OCI-LY1 (cell line): ENCODE data around the gene SOX9.

Experiments
- H2AFZ ChIP-seq: fragments of 200-600 bp; sonication (generic), shearing (Covaris generic); 2 replicates; pipeline ENCODE4 v1.6.0; 2014; ENCODE audit warnings: antibody characterized with exemption, mild to moderate bottlenecking, low read length
- H3F3A ChIP-seq: fragments of 200-600 bp; sonication (generic), shearing (Covaris generic); 2 replicates; pipeline ENCODE4 v1.6.0; 2014; ENCODE audit warnings: mild to moderate bottlenecking, antibody characterized with exemption, low read length, moderate library complexity; ENCODE audit not compliant: insufficient read depth
- H3K27ac ChIP-seq: fragments of 200-600 bp; sonication (generic); 2 replicates; pipeline ENCODE4 v1.5.1; 2014; ENCODE audit warnings: low read length, mixed run types, mild to moderate bottlenecking, low read depth; ENCODE audit not compliant: poor library complexity, severe bottlenecking
- H3K27me3 ChIP-seq: fragments of 200-600 bp; sonication (generic); 2 replicates; pipeline ENCODE4 v1.6.0; 2014; ENCODE audit warnings: antibody characterized with exemption, mild to moderate bottlenecking, low read length, moderate library complexity; ENCODE audit not compliant: insufficient read depth
- H3K36me3 ChIP-seq: fragments of 200-600 bp; sonication (generic); 2 replicates; pipeline ENCODE4 v1.6.1; 2014; ENCODE audit warnings: mild to moderate bottlenecking, antibody characterized with exemption, low read length, moderate library complexity, mixed read lengths; ENCODE audit not compliant: insufficient read depth
- H3K4me1 ChIP-seq: fragments of 200-600 bp; sonication (generic); 2 replicates; pipeline ENCODE4 v1.5.1; 2014; ENCODE audit warnings: mild to moderate bottlenecking, low read length, moderate library complexity; ENCODE audit not compliant: insufficient read depth, severe bottlenecking
- H3K4me2 ChIP-seq: fragments of 200-600 bp; sonication (generic), shearing (Covaris generic); 2 replicates; pipeline ENCODE4 v1.6.1; 2014; ENCODE audit warnings: low read length
- H3K4me3 ChIP-seq: fragments of 200-600 bp; sonication (generic); 2 replicates; pipeline ENCODE4 v1.5.1; 2014; ENCODE audit warnings: low read length, low read depth, mild to moderate bottlenecking, mixed read lengths; ENCODE audit not compliant: poor library complexity, severe bottlenecking
- H3K79me2 ChIP-seq: fragments of 200-600 bp; shearing (Covaris generic); 2 replicates; pipeline ENCODE4 v1.6.1; 2016; ENCODE audit warnings: mixed run types, low read length, mixed read lengths; ENCODE audit not compliant: insufficient read depth
- H3K9ac ChIP-seq: fragments of 200-600 bp; sonication (generic), shearing (Covaris generic); 2 replicates; pipeline ENCODE4 v1.6.1; 2014; ENCODE audit warnings: mild to moderate bottlenecking, low read length, mixed read lengths
- H3K9me2 ChIP-seq: fragments of 200-600 bp; sonication (generic), shearing (Covaris generic); 2 replicates; pipeline ENCODE4 v1.6.1; 2014; ENCODE audit warnings: low read depth, mild to moderate bottlenecking, low read length, mixed read lengths
- H3K9me3 ChIP-seq: fragments of 200-600 bp; shearing (Covaris generic); 2 replicates; pipeline ENCODE4 v1.6.1; 2014; ENCODE audit warnings: low read length, mixed read lengths
- H4K20me1 ChIP-seq: fragments of 200-600 bp; sonication (generic), shearing (Covaris generic); 2 replicates; pipeline ENCODE4 v1.6.0; 2016; ENCODE audit warnings: mild to moderate bottlenecking, low read length; ENCODE audit not compliant: insufficient read depth
- EZH2 ChIP-seq: fragments of 200-600 bp; sonication (generic), shearing (Covaris generic); IDR thresholded peaks from 2 replicates; pipeline ENCODE4 v1.8.0; 2017; ENCODE audit warnings: borderline replicate concordance, mixed run types, mild to moderate bottlenecking, antibody characterized with exemption, low read length, moderate library complexity, mixed read lengths
- TF ChIP-seq, protein P1 (sequence below): fragments of 200-600 bp; sonication (generic), shearing (Covaris generic); IDR thresholded peaks from 2 replicates; pipeline ENCODE4 v1.5.1; 2017; ENCODE audit warnings: mild to moderate bottlenecking, antibody characterized with exemption, low read length, moderate library complexity, mixed read lengths

Gene SOX9

DNA sequence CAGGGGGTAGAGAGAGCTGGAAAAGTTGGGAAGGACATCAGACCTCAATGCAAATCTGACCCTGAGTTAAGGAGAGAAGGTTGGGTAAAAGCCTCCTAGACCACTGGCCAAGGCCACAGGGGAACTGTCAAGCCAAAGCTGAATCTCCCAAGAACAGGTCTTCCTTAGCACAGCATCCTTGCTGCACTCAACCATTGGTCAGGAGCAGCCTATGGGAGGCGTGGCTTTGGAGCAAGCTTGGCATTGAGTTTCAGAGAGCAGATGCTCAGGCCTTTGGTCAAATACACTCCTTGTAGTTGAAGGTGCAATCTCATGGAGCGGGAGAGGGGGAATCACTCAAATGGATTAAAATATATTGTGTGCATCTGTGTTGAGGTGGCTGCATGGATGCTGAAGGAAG, 21.8 kb downstream of the SOX9 start:
- H3K9me2 ChIP-seq: no peaks in the 10 kb centered on the region
- H3K9ac ChIP-seq: no peak overlapping the region
- H3K27me3 ChIP-seq: no peaks in the 10 kb centered on the region
- H3K36me3 ChIP-seq: no peaks in the 10 kb centered on the region
- no peak overlapping the region for H3K4me2 ChIP-seq
- H3F3A ChIP-seq: no peaks in the 10 kb centered on the region
- H3K9me3 ChIP-seq: no peaks in the 10 kb centered on the region
- no peaks in the 10 kb centered on the region for H3K4me1 ChIP-seq
- H3K27ac ChIP-seq: no peak overlapping the region
- no peaks in the 10 kb centered on the region for H3K79me2 ChIP-seq
- TF ChIP-seq, protein P1, sequence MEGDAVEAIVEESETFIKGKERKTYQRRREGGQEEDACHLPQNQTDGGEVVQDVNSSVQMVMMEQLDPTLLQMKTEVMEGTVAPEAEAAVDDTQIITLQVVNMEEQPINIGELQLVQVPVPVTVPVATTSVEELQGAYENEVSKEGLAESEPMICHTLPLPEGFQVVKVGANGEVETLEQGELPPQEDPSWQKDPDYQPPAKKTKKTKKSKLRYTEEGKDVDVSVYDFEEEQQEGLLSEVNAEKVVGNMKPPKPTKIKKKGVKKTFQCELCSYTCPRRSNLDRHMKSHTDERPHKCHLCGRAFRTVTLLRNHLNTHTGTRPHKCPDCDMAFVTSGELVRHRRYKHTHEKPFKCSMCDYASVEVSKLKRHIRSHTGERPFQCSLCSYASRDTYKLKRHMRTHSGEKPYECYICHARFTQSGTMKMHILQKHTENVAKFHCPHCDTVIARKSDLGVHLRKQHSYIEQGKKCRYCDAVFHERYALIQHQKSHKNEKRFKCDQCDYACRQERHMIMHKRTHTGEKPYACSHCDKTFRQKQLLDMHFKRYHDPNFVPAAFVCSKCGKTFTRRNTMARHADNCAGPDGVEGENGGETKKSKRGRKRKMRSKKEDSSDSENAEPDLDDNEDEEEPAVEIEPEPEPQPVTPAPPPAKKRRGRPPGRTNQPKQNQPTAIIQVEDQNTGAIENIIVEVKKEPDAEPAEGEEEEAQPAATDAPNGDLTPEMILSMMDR: no peak
- no peak for TF ChIP-seq EZH2
- no peaks in the 10 kb centered on the region for H4K20me1 ChIP-seq
- H2AFZ ChIP-seq: no peak overlapping the region
- H3K4me3 ChIP-seq: no peak overlapping the region

DNA sequence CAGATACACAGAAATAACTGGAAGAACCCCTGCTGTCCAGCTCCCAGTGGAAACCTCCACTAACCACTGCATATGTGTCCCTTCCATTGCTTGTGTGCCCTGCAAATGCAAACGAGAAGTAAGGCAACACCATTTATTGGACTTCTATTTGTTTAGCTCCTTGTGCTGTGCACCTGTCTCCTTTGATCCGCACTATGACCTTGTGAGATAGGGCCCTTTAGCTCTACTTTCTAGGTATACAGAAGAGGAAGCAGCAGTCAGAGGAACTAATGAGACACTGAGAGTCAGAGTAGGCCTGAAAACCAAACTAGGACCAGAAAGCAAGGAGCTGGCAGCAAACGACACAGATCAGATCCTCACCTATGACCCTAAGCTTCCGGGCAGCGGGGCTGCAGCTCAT, 22.4 kb downstream of the SOX9 start:
- no peaks in the 10 kb centered on the region for H3K79me2 ChIP-seq
- H3K9me2 ChIP-seq: no peaks in the 10 kb centered on the region
- no peaks in the 10 kb centered on the region for H3K9me3 ChIP-seq
- H3K4me3 ChIP-seq: no peak overlapping the region
- H3K36me3 ChIP-seq: no peaks in the 10 kb centered on the region
- H3K9ac ChIP-seq: no peak overlapping the region
- no peak overlapping the region for H2AFZ ChIP-seq
- H3K4me1 ChIP-seq: no peaks in the 10 kb centered on the region
- H3K27ac ChIP-seq: no peak overlapping the region
- no peak overlapping the region for H3K4me2 ChIP-seq
- no peak for TF ChIP-seq EZH2
- TF ChIP-seq, protein P1: no peak
- no peaks in the 10 kb centered on the region for H4K20me1 ChIP-seq
- H3F3A ChIP-seq: no peaks in the 10 kb centered on the region
- H3K27me3 ChIP-seq: no peaks in the 10 kb centered on the region

- TF ChIP-seq, protein P1: no peak
- no peak for TF ChIP-seq EZH2
- H3K4me1 ChIP-seq: no peaks in the 10 kb centered on the region
- H3F3A ChIP-seq: no peaks in the 10 kb centered on the region
- no peaks in the 10 kb centered on the region for H3K27me3 ChIP-seq
- no peak overlapping the region for H3K4me3 ChIP-seq
- no peak overlapping the region for H3K4me2 ChIP-seq
- no peak overlapping the region for H3K9ac ChIP-seq
- H3K9me2 ChIP-seq: no peaks in the 10 kb centered on the region
- H4K20me1 ChIP-seq: no peaks in the 10 kb centered on the region
- no peak overlapping the region for H3K27ac ChIP-seq
- H3K36me3 ChIP-seq: no peaks in the 10 kb centered on the region
- H3K79me2 ChIP-seq: no peaks in the 10 kb centered on the region
- no peak overlapping the region for H2AFZ ChIP-seq
- no peaks in the 10 kb centered on the region for H3K9me3 ChIP-seq
These were observed 23.3 kb downstream of the SOX9 start for GRCh38 chr17:72144101-72144500.
